Measurements from ENCODE around the gene GALNTL6. TPM values are rescaled to one million over a fixed set of nuclear protein-coding genes. Genes with fewer than 3 reads are reported as not detected.
A peak's percentile ranks its signal among the peaks of the same experiment; 100 is the strongest.

Gene GALNTL6
- total RNA-seq, 1 donor from 2014 or later, result 0.34 TPM

DNA sequence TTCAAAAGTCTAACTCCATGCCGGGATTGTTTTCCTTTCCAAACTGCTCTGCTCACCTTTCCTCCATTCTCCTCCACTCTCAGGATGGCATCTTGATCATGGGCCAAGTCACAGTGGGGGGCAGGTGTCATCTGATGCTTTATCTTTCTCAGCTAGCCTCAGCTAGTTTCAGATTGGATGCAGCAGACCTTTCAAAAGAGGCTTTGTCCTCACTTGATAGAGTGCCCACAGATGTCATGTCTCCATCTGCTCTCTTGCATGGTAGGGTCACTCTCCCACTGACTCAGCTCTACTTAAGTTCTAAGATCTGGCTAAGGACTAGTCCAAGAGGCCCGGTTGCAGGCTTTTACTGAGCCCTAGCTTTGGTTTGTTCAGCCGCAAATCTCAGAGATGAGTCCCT, 1013.7 kb downstream of the GALNTL6 start:
- no peak for DNase-seq
- Mint-ChIP-seq H3K4me3 (ENCODE audit: unreplicated experiment) (no peak overlapping the region), H3K27me3 (ENCODE audit: unreplicated experiment) (peaks cover 2% of the 10 kb centered on the region), H3K36me3 (ENCODE audit: unreplicated experiment) (no peaks in the 10 kb centered on the region), H3K27ac (ENCODE audit: unreplicated experiment) (peak overlapping the region; percentile 41), H3K4me1 (ENCODE audit: low read depth, unreplicated experiment) (peaks cover 14% of the 10 kb centered on the region), H3K9me3 (ENCODE audit: unreplicated experiment) (no peaks in the 10 kb centered on the region)
- TF ChIP-seq, protein P1, sequence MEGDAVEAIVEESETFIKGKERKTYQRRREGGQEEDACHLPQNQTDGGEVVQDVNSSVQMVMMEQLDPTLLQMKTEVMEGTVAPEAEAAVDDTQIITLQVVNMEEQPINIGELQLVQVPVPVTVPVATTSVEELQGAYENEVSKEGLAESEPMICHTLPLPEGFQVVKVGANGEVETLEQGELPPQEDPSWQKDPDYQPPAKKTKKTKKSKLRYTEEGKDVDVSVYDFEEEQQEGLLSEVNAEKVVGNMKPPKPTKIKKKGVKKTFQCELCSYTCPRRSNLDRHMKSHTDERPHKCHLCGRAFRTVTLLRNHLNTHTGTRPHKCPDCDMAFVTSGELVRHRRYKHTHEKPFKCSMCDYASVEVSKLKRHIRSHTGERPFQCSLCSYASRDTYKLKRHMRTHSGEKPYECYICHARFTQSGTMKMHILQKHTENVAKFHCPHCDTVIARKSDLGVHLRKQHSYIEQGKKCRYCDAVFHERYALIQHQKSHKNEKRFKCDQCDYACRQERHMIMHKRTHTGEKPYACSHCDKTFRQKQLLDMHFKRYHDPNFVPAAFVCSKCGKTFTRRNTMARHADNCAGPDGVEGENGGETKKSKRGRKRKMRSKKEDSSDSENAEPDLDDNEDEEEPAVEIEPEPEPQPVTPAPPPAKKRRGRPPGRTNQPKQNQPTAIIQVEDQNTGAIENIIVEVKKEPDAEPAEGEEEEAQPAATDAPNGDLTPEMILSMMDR (IDR thresholded peaks at IDR 0.05; ENCODE audit: partially characterized antibody, unreplicated experiment), result no peak

GRCh38 chr4:172830295-172830764, 1017.1 kb downstream of the GALNTL6 start:
- peak overlapping the region; percentile 33 for H3K27ac Mint-ChIP-seq (ENCODE audit: unreplicated experiment)
- DNase-seq, result no peak
- H3K36me3 Mint-ChIP-seq (ENCODE audit: unreplicated experiment), result no peaks in the 10 kb centered on the region
- TF ChIP-seq, protein P1 (IDR thresholded peaks at IDR 0.05; ENCODE audit: partially characterized antibody, unreplicated experiment), result peak; percentile 91
- H3K9me3 Mint-ChIP-seq (ENCODE audit: unreplicated experiment), result no peaks in the 10 kb centered on the region
- H3K4me3 Mint-ChIP-seq (ENCODE audit: unreplicated experiment), result no peak overlapping the region
- H3K4me1 Mint-ChIP-seq (ENCODE audit: low read depth, unreplicated experiment), result peaks cover 8% of the 10 kb centered on the region
- H3K27me3 Mint-ChIP-seq (ENCODE audit: unreplicated experiment), result peaks cover 2% of the 10 kb centered on the region

GRCh38 chr4:172836661-172837060, 1023.5 kb downstream of the GALNTL6 start:
- peaks cover 2% of the 10 kb centered on the region for H3K4me1 Mint-ChIP-seq (ENCODE audit: low read depth, unreplicated experiment)
- H3K9me3 Mint-ChIP-seq (ENCODE audit: unreplicated experiment), result no peaks in the 10 kb centered on the region
- no peak overlapping the region for H3K4me3 Mint-ChIP-seq (ENCODE audit: unreplicated experiment)
- H3K27me3 Mint-ChIP-seq (ENCODE audit: unreplicated experiment), result no peaks in the 10 kb centered on the region
- no peaks in the 10 kb centered on the region for H3K36me3 Mint-ChIP-seq (ENCODE audit: unreplicated experiment)
- no peak for DNase-seq
- TF ChIP-seq, protein P1 (IDR thresholded peaks at IDR 0.05; ENCODE audit: partially characterized antibody, unreplicated experiment), result no peak
- H3K27ac Mint-ChIP-seq (ENCODE audit: unreplicated experiment), result no peak overlapping the region

DNA sequence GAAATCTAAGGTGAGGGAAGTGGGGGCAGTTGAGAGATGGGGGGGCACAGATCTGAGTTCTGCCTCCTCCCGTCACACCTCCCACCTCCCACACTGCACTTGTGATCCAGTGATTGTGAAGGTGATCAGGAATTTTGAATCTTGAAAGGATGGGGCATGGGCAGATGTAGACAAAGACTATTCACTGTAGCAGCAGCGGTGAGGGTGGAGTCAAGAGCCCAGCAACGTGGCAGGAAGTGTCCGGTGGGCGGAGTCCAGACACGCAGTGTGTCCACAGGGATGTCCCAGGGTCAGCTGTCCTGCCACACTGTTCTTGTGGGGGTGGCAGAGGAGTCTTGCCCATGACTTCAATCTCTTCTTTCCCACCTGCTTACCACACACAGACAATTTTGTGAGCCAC, 1024.9 kb downstream of the GALNTL6 start:
- H3K36me3 Mint-ChIP-seq (ENCODE audit: unreplicated experiment), result no peaks in the 10 kb centered on the region
- H3K9me3 Mint-ChIP-seq (ENCODE audit: unreplicated experiment), result no peaks in the 10 kb centered on the region
- DNase-seq, result no peak
- no peaks in the 10 kb centered on the region for H3K27me3 Mint-ChIP-seq (ENCODE audit: unreplicated experiment)
- TF ChIP-seq, protein P1 (IDR thresholded peaks at IDR 0.05; ENCODE audit: partially characterized antibody, unreplicated experiment), result no peak
- H3K27ac Mint-ChIP-seq (ENCODE audit: unreplicated experiment), result no peak overlapping the region
- H3K4me1 Mint-ChIP-seq (ENCODE audit: low read depth, unreplicated experiment), result peaks cover 4% of the 10 kb centered on the region
- no peak overlapping the region for H3K4me3 Mint-ChIP-seq (ENCODE audit: unreplicated experiment)

- Mint-ChIP-seq H3K9me3 (ENCODE audit: unreplicated experiment) (no peaks in the 10 kb centered on the region), H3K27me3 (ENCODE audit: unreplicated experiment) (no peaks in the 10 kb centered on the region), H3K27ac (ENCODE audit: unreplicated experiment) (no peak overlapping the region), H3K4me3 (ENCODE audit: unreplicated experiment) (no peak overlapping the region), H3K4me1 (ENCODE audit: low read depth, unreplicated experiment) (peaks cover 8% of the 10 kb centered on the region), H3K36me3 (ENCODE audit: unreplicated experiment) (no peaks in the 10 kb centered on the region)
- TF ChIP-seq, protein P1 (IDR thresholded peaks at IDR 0.05; ENCODE audit: partially characterized antibody, unreplicated experiment), result no peak
- DNase-seq, result no peak
These were observed 1025.7 kb downstream of the GALNTL6 start for GRCh38 chr4:172838943-172839342.

Measured in glutamatergic neuron (in vitro differentiated cells).